Measurements from ENCODE around the gene ITGA1. TPM values are rescaled to one million over a fixed set of nuclear protein-coding genes. Genes with fewer than 3 reads are reported as not detected.

The ITGA1 gene
- total RNA-seq, 1 donor from 2014 or later = 33.5 TPM

DNA sequence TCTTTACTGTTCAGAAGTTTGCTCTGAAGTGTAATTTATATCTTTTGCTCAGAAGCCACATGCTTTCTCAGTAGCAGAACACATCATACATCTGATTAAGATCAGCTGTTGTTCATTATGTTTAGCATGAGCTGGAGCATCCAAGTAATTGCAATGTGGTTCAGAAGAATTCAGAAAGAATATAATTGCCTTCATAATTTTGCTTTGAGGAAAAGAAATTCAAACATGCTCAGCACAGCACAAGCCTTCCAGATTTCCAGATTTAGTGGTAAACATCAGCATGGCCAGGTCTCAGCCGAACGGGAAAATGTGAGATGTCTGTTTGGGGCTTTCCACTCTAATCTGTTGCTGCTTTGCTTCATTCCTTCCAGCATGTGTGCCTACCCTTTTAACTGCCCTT lies 65.9 kb downstream of the ITGA1 start:
- no peaks in the 10 kb centered on the region for H3K9me3 Mint-ChIP-seq (ENCODE audit: unreplicated experiment)
- no peak overlapping the region for H3K4me3 Mint-ChIP-seq (ENCODE audit: unreplicated experiment)
- TF ChIP-seq, protein P1, sequence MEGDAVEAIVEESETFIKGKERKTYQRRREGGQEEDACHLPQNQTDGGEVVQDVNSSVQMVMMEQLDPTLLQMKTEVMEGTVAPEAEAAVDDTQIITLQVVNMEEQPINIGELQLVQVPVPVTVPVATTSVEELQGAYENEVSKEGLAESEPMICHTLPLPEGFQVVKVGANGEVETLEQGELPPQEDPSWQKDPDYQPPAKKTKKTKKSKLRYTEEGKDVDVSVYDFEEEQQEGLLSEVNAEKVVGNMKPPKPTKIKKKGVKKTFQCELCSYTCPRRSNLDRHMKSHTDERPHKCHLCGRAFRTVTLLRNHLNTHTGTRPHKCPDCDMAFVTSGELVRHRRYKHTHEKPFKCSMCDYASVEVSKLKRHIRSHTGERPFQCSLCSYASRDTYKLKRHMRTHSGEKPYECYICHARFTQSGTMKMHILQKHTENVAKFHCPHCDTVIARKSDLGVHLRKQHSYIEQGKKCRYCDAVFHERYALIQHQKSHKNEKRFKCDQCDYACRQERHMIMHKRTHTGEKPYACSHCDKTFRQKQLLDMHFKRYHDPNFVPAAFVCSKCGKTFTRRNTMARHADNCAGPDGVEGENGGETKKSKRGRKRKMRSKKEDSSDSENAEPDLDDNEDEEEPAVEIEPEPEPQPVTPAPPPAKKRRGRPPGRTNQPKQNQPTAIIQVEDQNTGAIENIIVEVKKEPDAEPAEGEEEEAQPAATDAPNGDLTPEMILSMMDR (IDR thresholded peaks at IDR 0.05; ENCODE audit: unreplicated experiment) = no peak
- no peaks in the 10 kb centered on the region for H3K27me3 Mint-ChIP-seq (ENCODE audit: unreplicated experiment)
- H3K27ac Mint-ChIP-seq (ENCODE audit: unreplicated experiment) = no peak overlapping the region
- H3K36me3 Mint-ChIP-seq (ENCODE audit: low read depth, unreplicated experiment) = no peaks in the 10 kb centered on the region
- no peak for DNase-seq (ENCODE audit: low spot score)
- H3K4me1 Mint-ChIP-seq (ENCODE audit: unreplicated experiment) = no peaks in the 10 kb centered on the region

DNA sequence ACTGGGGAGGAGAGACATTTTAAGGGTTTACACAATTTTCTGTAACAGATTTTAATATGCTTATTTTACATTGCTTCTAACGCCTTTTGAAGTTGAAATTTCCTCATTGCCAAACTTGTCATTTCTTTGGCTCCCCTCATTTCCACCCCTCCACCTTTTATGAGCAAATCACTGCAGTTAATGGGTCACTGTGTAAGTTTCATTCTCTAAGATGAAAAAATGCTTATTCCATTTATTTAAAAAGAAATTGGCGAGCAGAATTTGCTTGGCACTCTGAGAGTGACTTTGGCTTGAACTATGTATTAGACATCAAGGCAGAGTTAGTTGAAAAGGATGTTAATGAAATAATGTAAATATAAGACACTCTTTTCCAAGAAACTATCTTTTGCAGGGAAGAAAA lies 66.6 kb downstream of the ITGA1 start:
- H3K4me1 Mint-ChIP-seq (ENCODE audit: unreplicated experiment) = no peaks in the 10 kb centered on the region
- no peak overlapping the region for H3K4me3 Mint-ChIP-seq (ENCODE audit: unreplicated experiment)
- no peak overlapping the region for H3K27ac Mint-ChIP-seq (ENCODE audit: unreplicated experiment)
- DNase-seq (ENCODE audit: low spot score) = no peak
- H3K9me3 Mint-ChIP-seq (ENCODE audit: unreplicated experiment) = no peaks in the 10 kb centered on the region
- TF ChIP-seq, protein P1 (IDR thresholded peaks at IDR 0.05; ENCODE audit: unreplicated experiment) = no peak
- H3K36me3 Mint-ChIP-seq (ENCODE audit: low read depth, unreplicated experiment) = no peaks in the 10 kb centered on the region
- no peaks in the 10 kb centered on the region for H3K27me3 Mint-ChIP-seq (ENCODE audit: unreplicated experiment)

DNA sequence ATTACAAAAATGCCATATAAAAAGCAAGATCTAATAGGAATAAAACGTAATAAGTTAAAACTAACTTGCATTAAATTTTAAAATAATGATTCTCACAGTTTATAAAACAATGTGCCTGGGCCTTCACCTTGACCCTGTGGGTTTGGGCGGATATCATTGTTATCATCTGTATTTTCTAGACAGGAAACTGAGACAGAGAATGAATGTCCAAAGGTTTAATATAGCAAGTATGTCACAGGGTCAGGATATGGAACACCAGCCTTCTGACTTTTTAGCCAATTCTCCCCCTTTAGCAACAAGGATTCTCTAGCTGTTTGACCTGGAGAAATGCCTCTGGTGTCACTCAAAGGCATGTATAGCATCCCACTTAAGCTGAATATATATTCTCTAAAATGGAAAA lies 67.2 kb downstream of the ITGA1 start:
- no peaks in the 10 kb centered on the region for H3K4me1 Mint-ChIP-seq (ENCODE audit: unreplicated experiment)
- no peaks in the 10 kb centered on the region for H3K36me3 Mint-ChIP-seq (ENCODE audit: low read depth, unreplicated experiment)
- H3K9me3 Mint-ChIP-seq (ENCODE audit: unreplicated experiment) = no peaks in the 10 kb centered on the region
- H3K27ac Mint-ChIP-seq (ENCODE audit: unreplicated experiment) = no peak overlapping the region
- TF ChIP-seq, protein P1 (IDR thresholded peaks at IDR 0.05; ENCODE audit: unreplicated experiment) = no peak
- no peak overlapping the region for H3K4me3 Mint-ChIP-seq (ENCODE audit: unreplicated experiment)
- H3K27me3 Mint-ChIP-seq (ENCODE audit: unreplicated experiment) = no peaks in the 10 kb centered on the region
- no peak for DNase-seq (ENCODE audit: low spot score)

DNA sequence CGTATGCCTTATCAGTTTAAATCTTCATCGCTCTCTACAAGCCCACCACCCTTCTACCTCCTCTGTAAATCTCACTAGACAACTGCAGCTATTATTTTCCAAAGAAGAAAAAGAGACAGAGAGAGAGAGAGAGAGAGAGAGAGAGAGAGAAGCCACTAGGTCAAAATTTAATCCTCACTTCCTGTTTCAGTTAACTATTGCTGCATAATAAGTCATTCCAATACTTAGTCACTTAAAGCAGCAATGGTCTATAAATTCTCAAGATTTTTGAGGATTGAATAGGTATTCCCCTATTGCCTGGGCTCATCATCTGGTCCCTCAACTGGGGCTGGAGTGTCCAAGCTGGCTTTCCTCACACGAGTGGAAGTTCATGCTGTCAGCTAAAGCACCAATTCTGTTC lies 68.8 kb downstream of the ITGA1 start:
- no peak overlapping the region for H3K27ac Mint-ChIP-seq (ENCODE audit: unreplicated experiment)
- H3K27me3 Mint-ChIP-seq (ENCODE audit: unreplicated experiment) = no peaks in the 10 kb centered on the region
- DNase-seq (ENCODE audit: low spot score) = no peak
- H3K4me1 Mint-ChIP-seq (ENCODE audit: unreplicated experiment) = no peaks in the 10 kb centered on the region
- no peaks in the 10 kb centered on the region for H3K36me3 Mint-ChIP-seq (ENCODE audit: low read depth, unreplicated experiment)
- TF ChIP-seq, protein P1 (IDR thresholded peaks at IDR 0.05; ENCODE audit: unreplicated experiment) = no peak
- no peak overlapping the region for H3K4me3 Mint-ChIP-seq (ENCODE audit: unreplicated experiment)
- no peaks in the 10 kb centered on the region for H3K9me3 Mint-ChIP-seq (ENCODE audit: unreplicated experiment)

DNA sequence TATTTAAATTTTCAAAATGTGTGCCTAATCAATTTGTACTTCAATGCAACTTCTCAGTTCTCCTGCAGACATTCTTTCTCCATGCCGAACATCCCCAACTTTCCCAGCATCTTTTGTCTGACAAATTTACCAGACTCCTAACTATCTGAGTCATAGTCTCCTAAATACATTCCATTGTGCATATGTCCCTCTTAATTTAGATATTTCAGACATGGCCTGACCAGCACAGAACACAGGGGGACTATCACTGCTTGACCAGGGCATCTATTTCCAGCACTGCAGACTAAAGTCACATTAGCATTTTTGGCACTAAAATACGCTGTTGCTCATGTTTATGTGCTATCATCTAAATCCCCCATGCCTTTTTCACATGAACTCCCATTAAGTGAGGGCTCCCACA lies 71.9 kb downstream of the ITGA1 start:
- H3K27me3 Mint-ChIP-seq (ENCODE audit: unreplicated experiment) = no peaks in the 10 kb centered on the region
- no peaks in the 10 kb centered on the region for H3K36me3 Mint-ChIP-seq (ENCODE audit: low read depth, unreplicated experiment)
- H3K4me3 Mint-ChIP-seq (ENCODE audit: unreplicated experiment) = no peak overlapping the region
- no peak for DNase-seq (ENCODE audit: low spot score)
- H3K27ac Mint-ChIP-seq (ENCODE audit: unreplicated experiment) = no peak overlapping the region
- no peaks in the 10 kb centered on the region for H3K9me3 Mint-ChIP-seq (ENCODE audit: unreplicated experiment)
- TF ChIP-seq, protein P1 (IDR thresholded peaks at IDR 0.05; ENCODE audit: unreplicated experiment) = no peak
- H3K4me1 Mint-ChIP-seq (ENCODE audit: unreplicated experiment) = no peaks in the 10 kb centered on the region
